ENCODE data around the gene NR1I3.
"Not testable (repeated sequence)": the region's sequence is repeated elsewhere in the genome, so short reads cannot be mapped to it uniquely, and the experiment has no call there.

NR1I3 gene

GRCh38 chr1:161251579-161251978 is 13.6 kb upstream of the NR1I3 start:
- DNase-seq (ENCODE audit: low read depth in 3 of 3, low spot score in 1 of 3): no peak

DNA sequence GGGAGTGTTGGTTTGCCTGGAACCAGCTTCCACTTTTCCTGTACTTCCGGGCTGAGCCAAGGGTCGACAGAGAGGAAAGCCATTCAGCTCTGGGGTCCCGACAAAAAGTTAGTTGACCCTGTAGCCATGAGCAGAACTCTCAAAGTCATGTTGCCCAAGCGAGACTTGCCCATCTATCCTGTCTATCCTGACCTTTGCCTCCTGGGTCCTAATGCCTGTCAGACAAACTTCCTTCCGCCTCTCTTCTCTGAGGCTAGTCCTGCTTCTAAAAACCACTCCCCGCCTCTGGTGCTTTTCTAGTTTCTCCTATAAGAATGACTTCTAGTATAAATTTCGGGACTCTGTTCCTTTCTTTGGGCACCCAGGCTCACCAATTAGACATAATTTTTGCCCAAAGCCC is 12.8 kb upstream of the NR1I3 start:
- no peak for DNase-seq (ENCODE audit: low read depth in 3 of 3, low spot score in 1 of 3)

- not testable (repeated sequence) for DNase-seq (ENCODE audit: low read depth in 3 of 3, low spot score in 1 of 3)
These were observed 12.1 kb upstream of the NR1I3 start for GRCh38 chr1:161250100-161250499.

DNA sequence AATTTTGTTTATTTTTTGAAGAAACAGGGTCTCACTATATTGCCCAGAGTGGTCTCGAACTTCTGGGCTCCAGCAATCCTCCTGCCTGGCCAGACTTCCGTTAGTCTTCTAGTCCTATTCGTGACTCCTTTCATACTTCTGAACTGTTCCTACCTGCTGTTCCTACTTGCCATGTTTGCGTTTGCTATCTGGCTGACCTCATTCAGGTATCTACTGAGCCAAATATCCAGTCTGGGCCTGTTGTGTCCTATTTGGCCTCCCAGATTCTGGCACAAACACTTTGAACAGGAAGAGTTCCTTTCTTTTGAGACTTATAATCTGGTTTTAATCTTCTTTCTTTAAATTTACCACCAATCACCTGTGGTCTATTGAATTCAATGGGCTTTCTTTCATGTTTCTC is 6.9 kb upstream of the NR1I3 start:
- DNase-seq (ENCODE audit: low read depth in 3 of 3, low spot score in 1 of 3): no peak

GRCh38 chr1:161242313-161242712 is 4.3 kb upstream of the NR1I3 start:
- no peak for DNase-seq (ENCODE audit: low read depth in 3 of 3, low spot score in 1 of 3)

- DNase-seq (ENCODE audit: low read depth in 3 of 3, low spot score in 1 of 3): no peak
These were observed 3.7 kb upstream of the NR1I3 start for GRCh38 chr1:161241682-161242081.

- DNase-seq (ENCODE audit: low read depth in 3 of 3, low spot score in 1 of 3): no peak
These were observed 1.8 kb downstream of the NR1I3 start for GRCh38 chr1:161235957-161236775.

GRCh38 chr1:161233102-161233501 is 4.9 kb downstream of the NR1I3 start:
- DNase-seq (ENCODE audit: low read depth in 3 of 3, low spot score in 1 of 3): no peak

GRCh38 chr1:161230762-161231161 is 7.2 kb downstream of the NR1I3 start:
- no peak for DNase-seq (ENCODE audit: low read depth in 3 of 3, low spot score in 1 of 3)

DNA sequence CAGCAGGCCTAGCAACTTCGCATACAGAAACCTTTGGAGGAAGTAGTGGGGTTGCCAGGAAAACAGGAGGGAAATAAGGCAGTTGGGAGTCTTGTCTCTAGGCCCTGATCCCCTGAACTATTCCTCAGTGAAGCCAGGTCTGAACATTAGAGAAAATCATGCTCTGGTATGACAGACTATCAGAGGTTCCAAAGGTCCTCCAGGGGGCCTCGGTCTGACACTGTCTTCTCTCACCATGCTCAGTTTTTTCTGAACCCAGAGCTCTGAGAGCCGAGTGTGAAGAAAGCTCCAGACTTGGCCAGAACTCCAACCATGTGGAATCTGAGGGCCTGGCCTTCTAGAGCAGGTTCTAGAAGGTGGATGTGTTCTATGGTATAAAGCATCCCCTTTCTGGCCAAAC is 8.1 kb downstream of the NR1I3 start:
- DNase-seq (ENCODE audit: low read depth in 3 of 3, low spot score in 1 of 3): no peak

DNA sequence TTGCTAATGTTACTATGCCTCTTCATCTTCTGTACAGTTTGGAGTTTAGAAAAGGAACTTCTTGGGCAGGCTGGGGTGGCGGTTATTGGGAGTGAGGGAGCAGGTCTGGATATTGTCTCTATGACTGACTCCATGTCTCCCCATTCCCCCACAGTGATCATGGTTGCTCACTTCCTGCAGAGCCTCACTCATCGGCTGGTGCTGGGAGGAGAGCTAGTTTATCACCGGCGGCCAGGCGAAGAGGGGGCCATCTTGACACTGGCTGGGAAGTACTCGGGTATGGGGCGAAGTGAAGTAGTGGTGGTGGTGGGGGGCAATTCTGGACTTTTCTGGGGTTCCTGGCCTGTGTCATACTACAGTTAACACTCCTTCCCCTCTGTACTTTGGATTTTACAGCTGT is 10.0 kb downstream of the NR1I3 start:
- no peak for DNase-seq (ENCODE audit: low read depth in 3 of 3, low spot score in 1 of 3)

GRCh38 chr1:161227196-161227871 is 10.7 kb downstream of the NR1I3 start:
- DNase-seq (ENCODE audit: low read depth in 3 of 3, low spot score in 1 of 3): peak; percentile 75 to 89 (median 77)

DNA sequence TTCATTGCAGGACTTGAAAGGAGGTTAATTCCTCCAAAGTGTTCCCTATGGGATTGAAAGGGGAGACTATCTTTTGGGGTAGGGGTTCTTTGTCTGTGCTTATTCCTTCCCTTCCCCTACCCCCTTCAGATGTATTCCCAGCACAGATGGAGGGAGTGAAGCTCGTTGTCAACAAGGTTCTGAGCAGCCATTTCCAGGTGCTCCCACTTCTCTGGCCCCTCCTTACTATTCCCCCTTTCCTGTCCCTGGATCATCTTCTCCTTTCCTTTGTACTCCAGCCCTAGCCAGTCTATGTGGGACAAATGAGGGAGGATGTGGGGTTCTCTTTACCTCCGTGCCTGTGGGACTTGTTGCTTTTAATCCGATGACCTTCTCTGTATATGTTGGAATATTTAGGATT is 11.2 kb downstream of the NR1I3 start:
- no peak for DNase-seq (ENCODE audit: low read depth in 3 of 3, low spot score in 1 of 3)

GRCh38 chr1:161226320-161226711 is 11.7 kb downstream of the NR1I3 start:
- DNase-seq (ENCODE audit: low read depth in 3 of 3, low spot score in 1 of 3): no peak

GRCh38 chr1:161225534-161226319 is 12.3 kb downstream of the NR1I3 start, which contains the start of gene TOMM40L:
TSS of gene TOMM40L (plus strand) at chr1:161226060. CDS start at chr1:161226490, 430 bp downstream.
- peak; percentile 73 to 80 (median 73) for DNase-seq (ENCODE audit: low read depth in 3 of 3, low spot score in 1 of 3)

DNA sequence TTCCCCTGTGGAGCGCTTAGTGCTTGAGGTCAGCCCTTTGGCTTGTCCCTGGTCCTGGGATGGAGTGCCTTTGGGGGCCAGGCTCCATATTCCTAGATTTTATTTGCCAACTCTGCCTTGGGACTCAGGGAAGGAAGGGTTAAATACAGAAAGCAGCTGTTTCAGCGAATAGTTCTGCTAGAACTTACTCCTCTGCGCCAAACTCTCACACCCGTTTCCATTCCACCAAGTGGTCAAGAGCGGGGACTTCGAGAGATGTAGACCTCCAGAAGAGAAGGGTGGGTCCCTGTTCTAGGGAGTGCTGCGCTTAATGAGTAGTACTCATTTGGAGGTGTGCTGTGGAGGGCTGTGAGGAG is 12.8 kb downstream of the NR1I3 start:
- DNase-seq (ENCODE audit: low read depth in 3 of 3, low spot score in 1 of 3): no peak

- DNase-seq (ENCODE audit: low read depth in 3 of 3, low spot score in 1 of 3): not testable (repeated sequence)
These were observed 13.3 kb downstream of the NR1I3 start for GRCh38 chr1:161224695-161225087.

DNA sequence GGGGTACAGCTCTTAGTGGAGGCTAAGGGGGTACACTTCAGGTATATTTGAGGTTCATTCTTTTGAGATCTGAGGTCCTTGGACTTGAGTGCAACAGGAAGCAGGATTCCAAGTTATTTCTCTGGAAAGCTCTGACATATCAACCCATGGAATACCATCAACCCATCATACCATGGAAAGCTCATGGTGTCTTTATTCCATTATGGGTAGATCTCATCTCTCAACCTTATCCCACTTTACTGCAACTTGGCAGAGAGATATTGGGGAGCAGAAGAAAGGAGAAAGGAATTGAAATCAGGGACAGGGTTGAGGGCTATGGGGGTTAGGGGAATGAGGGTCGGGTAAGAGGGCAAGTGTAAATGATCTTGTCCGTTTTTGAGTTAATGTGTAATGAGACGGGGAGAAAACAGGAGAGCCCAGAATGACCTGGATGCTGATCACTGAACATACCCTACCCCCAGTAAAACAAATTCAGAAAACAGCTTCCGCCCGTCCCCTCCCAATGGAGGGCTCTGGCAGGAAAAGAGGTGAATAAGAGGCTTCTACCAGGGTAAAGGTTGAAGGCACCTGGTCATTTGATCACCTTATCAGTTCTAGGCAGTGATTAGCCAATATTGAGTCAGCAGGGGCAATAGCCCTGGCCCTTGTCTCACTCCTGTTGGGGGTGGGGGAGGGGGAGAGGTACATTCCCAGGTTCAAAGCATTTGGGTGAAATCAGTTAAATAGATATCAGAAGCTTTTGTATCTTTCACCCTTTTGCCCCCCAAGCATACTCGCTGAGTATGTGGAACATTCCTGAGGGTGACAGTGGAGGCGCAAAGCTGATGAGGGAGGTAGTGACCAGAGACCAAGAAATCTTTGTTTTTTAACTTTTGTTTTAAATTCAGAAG is 14.0 kb downstream of the NR1I3 start:
- DNase-seq (ENCODE audit: low read depth in 3 of 3, low spot score in 1 of 3): no peak

DNA sequence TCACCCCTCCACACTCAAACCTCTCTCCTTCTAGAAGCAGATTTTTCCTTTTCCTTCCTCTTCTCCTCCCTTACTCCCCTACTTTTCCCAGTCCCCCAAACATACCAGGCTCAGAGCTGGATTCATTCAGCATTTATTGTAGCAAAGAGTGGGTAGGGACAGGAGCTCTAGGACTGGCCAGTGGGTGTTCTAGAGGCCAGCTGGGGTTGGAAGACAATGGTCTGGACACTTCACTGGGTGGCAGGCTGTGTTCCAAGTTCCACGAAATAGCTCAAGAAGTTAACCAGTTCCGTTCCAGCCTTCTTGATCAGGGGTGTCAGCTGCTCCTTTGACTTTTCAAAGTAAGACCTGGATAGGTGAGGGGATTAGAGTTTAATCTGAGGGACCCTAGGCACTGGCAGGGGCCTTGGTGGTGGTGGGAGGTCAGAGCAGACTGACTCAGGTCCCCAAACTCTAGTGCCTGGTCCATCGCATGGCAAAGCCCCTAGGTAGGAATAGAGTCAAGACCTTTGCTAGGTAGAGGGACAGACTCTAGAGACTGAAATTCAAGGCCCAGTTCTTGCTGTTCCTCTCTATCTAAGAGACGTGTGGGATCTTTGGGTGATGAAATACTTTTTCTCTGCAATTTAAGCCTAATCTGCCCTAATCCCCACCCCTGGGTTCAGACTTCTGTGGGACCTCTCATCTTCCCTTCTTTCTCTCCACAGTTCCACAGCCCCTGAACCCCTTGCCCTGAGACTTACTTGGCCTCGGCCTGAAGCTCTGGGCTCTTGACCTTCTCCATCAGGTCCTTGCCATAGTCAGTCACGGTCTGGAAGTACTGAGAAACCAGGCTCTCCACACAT is 15.6 kb downstream of the NR1I3 start:
- DNase-seq (ENCODE audit: low read depth in 3 of 3, low spot score in 1 of 3): no peak

GRCh38 chr1:161220002-161220401 is 18.0 kb downstream of the NR1I3 start:
- DNase-seq (ENCODE audit: low read depth in 3 of 3, low spot score in 1 of 3): no peak
